Activated B cell treated with CpG ODN at 0.5 μM for 24 hours (primary cell): ENCODE results near the gene VGLL4. TPM values are rescaled to one million over a fixed set of nuclear protein-coding genes. Genes with fewer than 3 reads are reported as not detected.

Experiments
- ATAC-seq: fragments of 200-7000 bp; cut with Tn5 transposase; one replicate; pipeline ENCODE4 v1.10.0; 2021; ENCODE audit warnings: low read depth, mild to moderate bottlenecking, moderate library complexity
- CTCF ChIA-PET: fragments of 350-600 bp; sonication (Branson Sonifier 250); formaldehyde crosslinking; loops from one replicate; lab custom pipeline; 2021; ENCODE audit warnings: antibody characterized with exemption; lab: Charles Lee
- POLR2A ChIA-PET: fragments of 350-600 bp; sonication (Branson Sonifier 250); formaldehyde crosslinking; loops from one replicate; lab custom pipeline; 2021; ENCODE audit warnings: antibody characterized with exemption; lab: Charles Lee
- DNase-seq: peaks from one replicate; pipeline ENCODE4 v3.0.0; 2022
- H3K27ac Mint-ChIP-seq: one replicate; pipeline ENCODE4 v1.8.0; 2020; ENCODE audit warnings: mixed read lengths
- H3K27me3 Mint-ChIP-seq: one replicate; pipeline ENCODE4 v1.8.0; 2021; ENCODE audit warnings: mixed read lengths
- H3K36me3 Mint-ChIP-seq: one replicate; pipeline ENCODE4 v1.8.0; 2021; ENCODE audit warnings: low read depth, mixed read lengths
- H3K4me1 Mint-ChIP-seq: one replicate; pipeline ENCODE4 v1.8.0; 2021; ENCODE audit warnings: mixed read lengths
- H3K4me3 Mint-ChIP-seq: one replicate; pipeline ENCODE4 v1.8.0; 2020; ENCODE audit warnings: mild to moderate bottlenecking, mixed read lengths
- H3K9me3 Mint-ChIP-seq: one replicate; pipeline ENCODE4 v1.8.0; 2020; ENCODE audit warnings: mixed read lengths
- intact Hi-C: fragments of 100-400 bp; cut with micrococcal nuclease; formaldehyde crosslinking; loops from one replicate; pipeline ENCODE4 v1.15.1; 2024
- total RNA-seq: library from RNA; stranded (reverse); gene quantifications from 2 replicates; pipeline ENCODE4 v1.2.3, GENCODE V29; 2022
- TF ChIP-seq, protein P1 (sequence below): fragments of 200-600 bp; IDR thresholded peaks from one replicate; pipeline ENCODE4 v1.8.0; 2022; ENCODE audit warnings: antibody characterized with exemption, mild to moderate bottlenecking

Gene VGLL4
- total RNA-seq, 1 donor from 2014 or later = 19.3 TPM

DNA sequence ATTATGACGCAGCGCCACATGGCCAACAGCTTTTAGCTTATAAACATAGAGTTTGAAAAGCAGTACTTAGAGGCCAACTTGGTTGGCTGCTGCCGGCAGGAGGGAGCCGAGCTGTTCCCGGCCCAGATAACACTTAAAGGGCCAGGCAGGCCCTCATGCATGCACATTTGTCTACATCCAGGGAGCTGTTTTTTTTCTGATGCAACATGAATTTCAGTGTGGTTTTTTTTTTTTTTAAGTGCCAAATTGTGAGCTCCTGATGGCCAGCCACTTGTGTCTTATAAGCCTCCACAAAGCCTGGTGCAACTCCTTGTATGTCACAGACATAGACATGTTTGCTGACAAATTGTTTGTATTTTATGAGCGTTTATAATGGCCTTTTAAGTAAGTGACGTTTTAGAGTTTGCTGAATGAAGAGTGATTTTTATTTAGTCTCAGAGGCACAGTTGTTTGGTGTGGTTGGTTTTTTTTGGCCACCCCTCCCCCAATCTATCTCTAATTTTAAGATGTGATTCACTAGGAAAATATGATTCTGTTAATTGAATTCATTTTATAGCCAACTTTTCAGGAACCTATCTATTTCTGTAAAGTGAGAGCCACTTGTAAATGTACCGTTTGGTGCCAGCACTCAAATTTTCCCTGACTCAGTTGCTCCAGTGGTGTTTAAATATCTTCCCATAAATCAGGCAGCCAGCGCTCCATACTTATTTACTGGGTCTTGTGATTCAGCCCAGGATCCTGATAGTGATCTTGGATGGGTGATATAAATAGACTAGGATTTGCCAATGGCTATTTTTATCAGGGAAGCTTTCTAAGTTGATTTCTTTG lies 134.3 kb downstream of the VGLL4 start:
- intact Hi-C loops = no loop called here
- ChIA-PET POLR2A (no interaction called here), CTCF (no interaction called here)
- Mint-ChIP-seq H3K4me3 (no peak overlapping the region), H3K9me3 (no peaks in the 10 kb centered on the region), H3K36me3 (peaks cover 18% of the 10 kb centered on the region), H3K27ac (no peak overlapping the region), H3K27me3 (no peaks in the 10 kb centered on the region), H3K4me1 (no peaks in the 10 kb centered on the region)
- DNase-seq (no peak), ATAC-seq (no peak)
- TF ChIP-seq, protein P1, sequence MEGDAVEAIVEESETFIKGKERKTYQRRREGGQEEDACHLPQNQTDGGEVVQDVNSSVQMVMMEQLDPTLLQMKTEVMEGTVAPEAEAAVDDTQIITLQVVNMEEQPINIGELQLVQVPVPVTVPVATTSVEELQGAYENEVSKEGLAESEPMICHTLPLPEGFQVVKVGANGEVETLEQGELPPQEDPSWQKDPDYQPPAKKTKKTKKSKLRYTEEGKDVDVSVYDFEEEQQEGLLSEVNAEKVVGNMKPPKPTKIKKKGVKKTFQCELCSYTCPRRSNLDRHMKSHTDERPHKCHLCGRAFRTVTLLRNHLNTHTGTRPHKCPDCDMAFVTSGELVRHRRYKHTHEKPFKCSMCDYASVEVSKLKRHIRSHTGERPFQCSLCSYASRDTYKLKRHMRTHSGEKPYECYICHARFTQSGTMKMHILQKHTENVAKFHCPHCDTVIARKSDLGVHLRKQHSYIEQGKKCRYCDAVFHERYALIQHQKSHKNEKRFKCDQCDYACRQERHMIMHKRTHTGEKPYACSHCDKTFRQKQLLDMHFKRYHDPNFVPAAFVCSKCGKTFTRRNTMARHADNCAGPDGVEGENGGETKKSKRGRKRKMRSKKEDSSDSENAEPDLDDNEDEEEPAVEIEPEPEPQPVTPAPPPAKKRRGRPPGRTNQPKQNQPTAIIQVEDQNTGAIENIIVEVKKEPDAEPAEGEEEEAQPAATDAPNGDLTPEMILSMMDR = no peak

DNA sequence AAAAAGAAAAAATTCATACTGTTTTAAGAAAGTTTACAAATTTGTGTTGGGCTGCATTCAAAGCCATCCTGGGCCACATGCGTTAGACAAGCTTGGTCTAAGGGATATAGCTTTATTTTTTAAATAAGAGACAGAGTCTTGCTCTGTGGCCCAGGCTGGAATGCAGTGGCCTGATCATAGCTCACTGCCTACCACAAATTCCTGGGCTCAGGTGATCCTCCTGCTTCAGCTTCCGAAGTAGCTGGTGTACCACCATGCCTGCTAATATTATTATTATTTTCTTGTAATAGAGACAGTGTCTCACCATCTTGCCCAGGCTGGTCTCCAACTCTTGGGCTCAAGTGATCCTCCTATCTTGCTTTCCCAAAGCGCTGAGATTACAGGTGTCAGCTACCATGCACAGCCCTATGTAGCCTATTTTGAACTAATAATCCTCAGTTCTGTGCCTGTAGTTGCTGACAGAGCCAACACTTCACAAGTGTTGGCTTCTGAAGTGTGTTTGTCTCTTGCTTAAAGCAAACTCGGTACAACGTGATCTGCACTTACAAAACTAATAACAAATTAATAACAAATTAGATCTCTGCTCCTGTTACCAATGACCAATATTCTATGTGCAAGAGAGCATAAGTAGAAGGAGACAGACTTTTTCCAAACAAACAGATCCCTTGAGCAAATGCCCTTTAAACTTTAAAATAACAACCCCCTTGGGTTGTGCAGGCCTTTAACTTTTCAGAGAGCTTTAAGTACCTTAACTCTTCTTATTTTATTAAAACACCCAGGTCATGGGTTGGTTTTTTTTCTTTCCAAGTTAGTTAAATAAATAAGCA lies 135.2 kb downstream of the VGLL4 start:
- POLR2A ChIA-PET = no interaction called here
- H3K27me3 Mint-ChIP-seq = no peaks in the 10 kb centered on the region

DNA sequence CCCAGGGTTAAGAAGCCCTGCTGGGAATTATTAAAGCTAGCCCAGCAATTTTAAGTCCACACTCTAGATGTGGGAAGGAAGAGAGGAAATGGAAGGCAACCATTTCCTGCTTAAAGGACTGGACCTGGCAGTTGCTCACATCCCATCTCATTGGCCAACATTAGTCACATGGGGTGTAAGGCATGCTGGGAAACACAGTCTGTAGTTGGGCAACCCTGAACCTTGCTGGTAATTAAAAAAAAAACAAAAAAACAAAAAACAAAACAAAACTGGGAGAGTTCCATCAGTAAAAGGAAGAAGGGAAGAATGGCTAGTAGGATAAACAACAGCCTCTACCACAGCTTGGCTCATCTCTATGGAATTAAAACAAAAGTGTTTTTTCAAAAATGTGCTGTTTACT lies 136.0 kb downstream of the VGLL4 start:
- H3K36me3 Mint-ChIP-seq = peaks cover 18% of the 10 kb centered on the region
- DNase-seq (no peak), ATAC-seq (no peak)
- POLR2A ChIA-PET = no interaction called here
- intact Hi-C loops = no loop called here
- H3K27ac Mint-ChIP-seq = no peak overlapping the region
- no peaks in the 10 kb centered on the region for H3K27me3 Mint-ChIP-seq
- TF ChIP-seq, protein P1 = no peak
- H3K9me3 Mint-ChIP-seq = no peaks in the 10 kb centered on the region
- CTCF ChIA-PET = no interaction called here
- no peaks in the 10 kb centered on the region for H3K4me1 Mint-ChIP-seq
- H3K4me3 Mint-ChIP-seq = no peak overlapping the region

More for the DNA sequence above, 135.2 kb downstream of the VGLL4 start:
- Mint-ChIP-seq H3K4me3 (no peak overlapping the region), H3K36me3 (peaks cover 18% of the 10 kb centered on the region), H3K9me3 (no peaks in the 10 kb centered on the region), H3K27ac (no peak overlapping the region), H3K4me1 (no peaks in the 10 kb centered on the region)
- DNase-seq = no peak
- ATAC-seq = no peak
- TF ChIP-seq, protein P1 = no peak
- CTCF ChIA-PET = no interaction called here
- intact Hi-C loops = no loop called here

Other genes with a start within 250 kb of the VGLL4 start
- 28.1 and 39.0 TPM in 2 replicates for gene TAMM41, start 203.0 kb upstream of the VGLL4 start, total RNA-seq